ENCODE data around the gene ADCY9.
A peak's percentile ranks its signal among the peaks of the same experiment; 100 is the strongest.
"Not testable (repeated sequence)": the region's sequence is repeated elsewhere in the genome, so short reads cannot be mapped to it uniquely, and the experiment has no call there.

The ADCY9 gene

GRCh38 chr16:4116325-4117249 is at the start of gene ADCY9:
Gene ADCY9, minus strand, starts transcription at chr16:4116442. Its CDS starts 1,000 bp downstream, at chr16:4115442.
- DNase-seq (ENCODE audit: low read depth in 2 of 2) = peak; percentile 50 to 61

- no peak for DNase-seq (ENCODE audit: low read depth in 2 of 2)
These were observed 44.6 kb upstream of the ADCY9 start for GRCh38 chr16:4160658-4161430.

DNA sequence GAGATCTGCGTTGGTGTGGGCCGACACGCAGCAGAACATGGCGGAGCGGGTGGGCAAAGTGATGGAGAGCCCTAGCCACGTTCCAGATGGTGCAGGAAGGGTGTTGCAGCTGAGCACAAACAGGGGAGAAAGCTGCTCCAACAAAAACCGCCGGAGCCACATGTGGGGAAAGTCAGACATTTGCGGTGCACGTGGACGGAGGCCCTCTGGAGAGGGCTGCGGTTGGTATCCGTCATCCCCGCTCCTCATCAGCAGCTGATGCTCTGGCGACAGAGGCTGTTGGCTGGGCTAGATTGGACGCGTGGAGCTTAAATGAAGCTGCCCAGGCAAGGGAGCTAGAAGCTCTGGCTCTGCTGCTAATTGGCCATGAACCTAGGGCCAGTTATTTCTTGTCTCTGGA is 43.5 kb upstream of the ADCY9 start:
- no peak for DNase-seq (ENCODE audit: low read depth in 2 of 2)

GRCh38 chr16:4158143-4159093 is 42.2 kb upstream of the ADCY9 start:
- DNase-seq (ENCODE audit: low read depth in 2 of 2) = no peak

DNA sequence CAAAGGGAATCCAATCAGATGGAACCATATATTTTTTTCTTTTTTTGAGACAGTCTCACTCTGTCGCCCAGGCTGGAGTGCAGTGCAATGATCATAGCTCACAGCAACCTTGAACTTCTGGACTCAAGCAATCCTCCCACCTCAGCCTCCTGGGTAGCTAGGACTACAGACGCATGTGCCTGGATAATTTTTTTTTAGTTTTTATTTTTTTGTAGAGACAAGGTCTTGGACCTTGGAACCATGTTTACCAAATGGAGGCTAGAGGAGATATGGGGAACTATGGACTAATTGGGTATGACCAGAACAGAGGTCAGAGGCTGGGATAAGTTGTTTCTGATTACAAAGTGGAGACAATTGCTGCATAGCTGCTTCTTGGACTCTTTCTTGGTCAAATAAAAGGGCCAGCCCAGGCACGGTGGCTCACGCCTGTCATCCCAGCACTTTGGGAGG is 41.2 kb upstream of the ADCY9 start:
- DNase-seq (ENCODE audit: low read depth in 2 of 2) = no peak

DNA sequence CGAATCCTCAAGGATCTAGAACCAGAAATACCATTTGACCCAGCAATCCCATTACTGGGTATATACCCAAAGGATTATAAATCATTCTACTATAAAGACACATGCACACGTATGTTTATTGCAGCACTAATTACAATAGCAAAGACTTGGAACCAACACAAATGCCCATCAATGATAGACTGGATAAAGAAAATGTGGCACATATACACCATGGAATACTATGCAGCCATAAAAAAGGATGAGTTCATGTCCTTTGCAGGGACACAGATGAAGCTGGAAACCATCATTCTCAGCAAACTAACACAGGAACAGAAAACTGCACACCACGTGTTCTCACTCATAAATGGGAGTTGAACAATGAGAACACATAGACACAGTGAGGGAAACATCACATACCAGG is 40.3 kb upstream of the ADCY9 start:
- not testable (repeated sequence) for DNase-seq (ENCODE audit: low read depth in 2 of 2)

DNA sequence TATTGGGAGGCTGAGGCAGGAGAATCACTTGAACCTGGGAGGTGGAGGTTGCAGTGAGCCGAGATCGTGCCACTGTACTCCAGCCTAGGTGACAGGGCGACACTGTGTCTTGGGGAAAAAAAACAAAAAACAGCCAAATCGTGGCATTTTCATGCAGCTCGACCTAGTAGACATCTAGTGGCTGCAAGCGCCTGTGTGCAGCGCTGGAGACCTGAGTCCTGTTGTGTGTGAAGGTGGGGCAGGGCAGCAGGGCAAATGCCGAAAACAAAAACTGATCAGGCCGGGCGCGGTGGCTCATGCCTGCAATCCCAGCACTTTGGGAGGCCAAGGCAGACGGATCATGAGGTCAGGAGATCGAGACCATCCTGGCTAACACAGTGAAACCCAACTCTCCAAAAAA is 37.1 kb upstream of the ADCY9 start:
- not testable (repeated sequence) for DNase-seq (ENCODE audit: low read depth in 2 of 2)

- no peak for DNase-seq (ENCODE audit: low read depth in 2 of 2)
These were observed 36.0 kb upstream of the ADCY9 start for GRCh38 chr16:4152267-4152666.

GRCh38 chr16:4147236-4147635 is 31.0 kb upstream of the ADCY9 start:
- DNase-seq (ENCODE audit: low read depth in 2 of 2) = no peak

DNA sequence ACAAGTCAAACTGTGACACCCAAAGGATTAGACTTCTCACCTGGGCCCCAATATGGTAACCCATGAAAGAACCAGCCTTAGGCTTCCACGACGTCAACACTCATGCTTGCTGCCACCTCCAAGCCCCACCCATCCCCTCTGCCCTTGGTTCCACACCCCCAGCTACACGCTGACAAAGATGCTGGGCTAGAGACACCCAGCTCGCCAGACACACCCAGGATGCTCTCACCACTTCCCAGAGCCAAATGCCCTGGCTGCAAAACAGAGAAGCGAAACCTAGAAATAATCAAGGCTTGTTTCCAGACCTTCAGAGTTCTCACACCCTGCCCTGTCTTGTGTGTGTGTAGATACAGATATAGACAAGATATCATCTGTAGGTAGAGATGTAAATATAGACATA is 26.0 kb upstream of the ADCY9 start:
- DNase-seq (ENCODE audit: low read depth in 2 of 2) = no peak

DNA sequence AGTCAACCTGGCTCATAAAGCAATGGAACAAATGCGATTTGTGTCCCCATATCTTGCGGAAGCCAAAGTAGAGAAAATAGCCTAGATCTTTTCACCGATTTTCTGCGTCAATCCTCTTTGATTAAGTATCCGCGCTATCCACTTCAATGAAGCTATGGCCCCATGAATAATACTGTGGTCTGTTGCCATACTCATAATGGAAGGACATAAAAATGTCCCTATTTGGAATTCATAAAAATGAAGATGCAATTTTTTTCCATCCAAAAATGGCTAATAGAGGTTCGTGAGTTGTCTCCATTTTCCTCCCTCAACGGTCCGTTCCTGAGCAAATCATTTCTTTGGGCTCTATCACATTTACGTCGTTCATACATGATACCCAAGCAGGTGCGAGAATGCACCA is 25.4 kb upstream of the ADCY9 start:
- no peak for DNase-seq (ENCODE audit: low read depth in 2 of 2)

- no peak for DNase-seq (ENCODE audit: low read depth in 2 of 2)
These were observed 24.4 kb upstream of the ADCY9 start for GRCh38 chr16:4140652-4141051.

DNA sequence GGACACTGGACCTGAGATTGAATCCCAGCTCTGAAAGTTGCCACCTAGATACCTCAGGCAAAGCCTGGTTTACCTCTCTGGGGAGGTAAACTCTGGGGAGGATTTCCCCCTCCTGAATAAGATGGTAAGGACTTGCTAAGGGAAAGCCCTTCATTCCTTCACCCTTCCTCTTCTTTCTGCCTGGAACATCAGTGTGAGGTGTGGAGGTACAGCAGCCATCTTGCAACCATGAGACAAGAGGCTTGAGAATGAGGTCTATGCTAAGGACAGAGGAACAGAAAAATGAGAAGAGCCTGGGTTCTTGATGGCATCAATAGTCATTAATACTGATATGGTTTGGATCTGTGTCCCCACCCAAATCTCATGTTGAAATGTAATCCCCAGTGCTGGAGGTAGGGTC is 23.7 kb upstream of the ADCY9 start:
- no peak for DNase-seq (ENCODE audit: low read depth in 2 of 2)

GRCh38 chr16:4138713-4139112 is 22.5 kb upstream of the ADCY9 start:
- no peak for DNase-seq (ENCODE audit: low read depth in 2 of 2)

- no peak for DNase-seq (ENCODE audit: low read depth in 2 of 2)
These were observed 21.2 kb upstream of the ADCY9 start for GRCh38 chr16:4137438-4137837.

DNA sequence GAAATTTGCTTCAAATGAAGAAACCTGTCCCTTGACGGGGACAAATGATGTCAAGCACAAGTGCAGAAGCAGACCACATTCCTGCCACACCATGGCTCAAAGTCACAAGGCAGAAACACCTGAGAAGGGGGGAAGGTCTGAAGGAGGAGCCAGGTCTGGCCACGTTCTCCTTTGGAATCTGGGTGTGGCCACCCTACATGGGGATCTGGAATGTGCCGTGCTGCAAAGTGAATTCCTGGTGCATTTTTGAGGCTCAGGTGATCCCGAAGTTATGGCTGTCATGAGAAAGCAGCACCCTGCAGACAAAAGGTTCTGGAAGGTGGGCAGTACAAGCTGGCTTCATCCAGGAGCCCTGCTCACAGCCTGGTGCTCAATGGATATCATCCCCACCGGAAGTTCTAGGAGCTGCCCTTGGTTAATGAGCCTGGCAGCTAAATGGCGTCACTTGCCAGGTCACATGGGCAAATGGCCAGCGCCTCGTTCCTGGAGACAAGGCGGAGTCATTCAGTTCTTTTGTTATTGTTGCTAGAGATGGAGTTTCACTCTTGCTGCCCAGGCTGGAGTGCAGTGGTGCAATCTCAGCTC is 20.1 kb upstream of the ADCY9 start:
- DNase-seq (ENCODE audit: low read depth in 2 of 2) = no peak

DNA sequence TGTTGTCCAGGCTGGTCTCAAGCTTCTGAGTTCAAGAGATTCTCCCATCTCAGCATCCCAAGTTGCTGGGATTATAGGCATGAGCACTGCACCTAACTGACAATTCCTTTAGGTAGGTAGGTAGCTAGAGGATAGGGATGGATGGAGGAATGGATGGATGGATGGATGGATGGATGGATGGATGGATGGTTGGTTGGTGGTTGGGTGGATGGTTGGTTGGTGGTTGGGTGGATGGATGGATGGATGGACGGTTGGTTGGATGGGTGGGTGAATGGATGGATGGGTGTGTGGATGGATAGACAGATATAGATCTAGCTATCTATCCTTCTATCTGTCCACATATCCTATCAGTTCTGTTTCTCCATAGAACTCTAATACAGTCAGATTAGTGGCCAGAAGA is 19.3 kb upstream of the ADCY9 start:
- no peak for DNase-seq (ENCODE audit: low read depth in 2 of 2)

DNA sequence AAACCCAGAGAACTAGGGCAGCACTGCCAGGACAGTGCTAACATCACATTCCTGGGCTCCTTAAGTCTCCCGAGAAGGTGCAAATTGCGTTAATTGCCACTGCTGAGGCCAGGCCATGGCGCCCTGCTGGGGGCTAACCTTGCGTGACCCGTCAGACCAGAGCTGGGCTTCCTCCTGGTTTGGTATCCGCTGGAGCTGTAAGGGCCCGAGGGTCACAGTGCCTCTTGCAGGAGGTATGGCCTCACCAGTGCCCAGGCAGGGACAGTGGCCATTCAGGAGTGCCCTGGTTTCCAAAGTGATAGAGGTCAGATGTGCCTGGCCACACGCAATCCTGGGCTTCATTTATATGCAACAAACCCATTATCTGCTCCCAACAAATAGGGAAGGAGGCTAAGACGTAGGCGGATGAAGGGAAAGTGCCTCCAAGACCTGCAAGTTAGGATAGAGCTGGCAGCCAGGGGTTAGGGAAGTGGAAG is 17.7 kb upstream of the ADCY9 start:
- no peak for DNase-seq (ENCODE audit: low read depth in 2 of 2)

GRCh38 chr16:4131621-4132020 is 15.4 kb upstream of the ADCY9 start:
- no peak for DNase-seq (ENCODE audit: low read depth in 2 of 2)

DNA sequence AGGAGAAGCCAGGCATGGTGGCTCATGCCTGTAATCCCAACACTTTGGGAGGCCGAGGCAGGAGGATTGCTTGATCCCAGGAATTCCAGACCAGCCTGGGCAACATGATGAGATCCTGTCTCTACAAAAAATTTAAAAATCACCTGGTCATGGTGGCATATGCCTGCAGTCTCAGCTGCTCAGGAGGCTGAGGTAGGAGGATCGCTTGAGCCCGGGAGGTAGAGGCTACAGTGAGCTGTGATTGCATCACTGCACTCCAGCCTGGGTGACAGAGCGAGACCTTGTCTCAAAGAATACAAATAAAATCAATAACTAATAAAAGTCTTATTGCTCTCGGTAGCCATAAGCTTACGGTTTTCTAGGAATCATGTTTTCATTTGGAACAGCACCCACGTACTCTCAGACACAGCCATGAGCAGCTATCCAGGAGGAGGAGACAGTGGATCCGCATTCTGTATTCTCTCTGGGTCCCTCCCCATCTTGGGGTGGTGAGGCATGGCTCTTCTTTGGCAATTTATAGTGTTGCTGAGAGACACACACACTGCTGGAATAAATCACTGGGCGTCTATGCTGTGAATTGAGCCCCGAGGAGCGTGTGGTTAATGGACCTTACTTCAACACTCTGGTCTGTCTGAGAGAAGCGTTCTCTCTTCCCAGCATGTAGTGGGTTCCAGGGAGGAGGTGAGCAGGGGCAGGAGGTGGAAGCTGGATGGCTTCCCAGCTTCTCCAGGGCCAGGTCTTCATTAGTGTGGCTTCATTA is 8.5 kb upstream of the ADCY9 start:
- no peak for DNase-seq (ENCODE audit: low read depth in 2 of 2)

Data from stimulated activated CD8-positive, alpha-beta memory T cell treated with anti-CD3 and anti-CD28 coated beads, Interleukin-2, amount 100 ng/mL, for 48 hours (primary cell).